Spleen (tissue), 7 donors: ENCODE results near the gene TMTC2.

ENCODE experiments used
- POLR2A ChIP-seq, 3 donors: fragments of 450-650 bp; IDR thresholded peaks; one replicate each; pipeline ENCODE4 v1.5.1; 2017; ENCODE audit warnings: antibody characterized with exemption in 3 of 3, mild to moderate bottlenecking in 1 of 3
- TF ChIP-seq, protein P1 (sequence below), 11 experiments: fragments of 200-600 bp in 7 of 11; fragments of 450-650 bp in 4 of 11; sonication (generic) in 4 of 11; IDR thresholded peaks in 8 of 11; conservative IDR thresholded peaks in 3 of 11; 1 replicate in 7 of 11; 2 replicates in 4 of 11; pipeline versions ENCODE4 v1.4.0 to v1.8.0; 2016 to 2021; ENCODE audit warnings: antibody characterized with exemption in 11 of 11, inconsistent platforms in 4 of 11, mild to moderate bottlenecking in 1 of 11
- donor health status: DM: no; HTN: no; CAD: no; lungs with moderate emphysema.
- donor health status: DM: no; HTN: no; CAD: no.
- donor health status: DM: no; HTN: no; CAD: no.

DNA sequence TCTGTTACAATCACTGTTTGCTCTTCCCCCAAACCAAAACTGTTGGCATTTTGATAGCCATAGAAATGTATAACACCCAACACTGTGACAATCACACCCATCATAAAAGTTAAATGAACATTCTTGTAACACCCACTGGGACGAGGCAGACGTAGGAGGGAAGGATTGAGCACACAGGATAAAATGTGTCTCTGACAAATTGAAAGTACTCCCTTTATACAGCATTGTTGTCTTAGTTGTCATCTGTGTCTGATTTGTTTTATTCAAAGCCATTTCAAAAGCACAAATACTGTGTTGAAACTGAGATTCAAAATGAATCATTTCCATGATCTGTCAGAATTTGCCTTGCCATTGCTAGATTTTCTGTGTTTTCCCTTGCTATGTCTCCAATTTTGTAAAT is 436.3 kb downstream of the TMTC2 start:
- TF ChIP-seq, protein P1, sequence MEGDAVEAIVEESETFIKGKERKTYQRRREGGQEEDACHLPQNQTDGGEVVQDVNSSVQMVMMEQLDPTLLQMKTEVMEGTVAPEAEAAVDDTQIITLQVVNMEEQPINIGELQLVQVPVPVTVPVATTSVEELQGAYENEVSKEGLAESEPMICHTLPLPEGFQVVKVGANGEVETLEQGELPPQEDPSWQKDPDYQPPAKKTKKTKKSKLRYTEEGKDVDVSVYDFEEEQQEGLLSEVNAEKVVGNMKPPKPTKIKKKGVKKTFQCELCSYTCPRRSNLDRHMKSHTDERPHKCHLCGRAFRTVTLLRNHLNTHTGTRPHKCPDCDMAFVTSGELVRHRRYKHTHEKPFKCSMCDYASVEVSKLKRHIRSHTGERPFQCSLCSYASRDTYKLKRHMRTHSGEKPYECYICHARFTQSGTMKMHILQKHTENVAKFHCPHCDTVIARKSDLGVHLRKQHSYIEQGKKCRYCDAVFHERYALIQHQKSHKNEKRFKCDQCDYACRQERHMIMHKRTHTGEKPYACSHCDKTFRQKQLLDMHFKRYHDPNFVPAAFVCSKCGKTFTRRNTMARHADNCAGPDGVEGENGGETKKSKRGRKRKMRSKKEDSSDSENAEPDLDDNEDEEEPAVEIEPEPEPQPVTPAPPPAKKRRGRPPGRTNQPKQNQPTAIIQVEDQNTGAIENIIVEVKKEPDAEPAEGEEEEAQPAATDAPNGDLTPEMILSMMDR (IDR thresholded peaks at IDR 0.05 in 8 of 11, conservative IDR thresholded peaks at IDR 0.05 in 3 of 11), result no peak
- no peak for TF ChIP-seq POLR2A (IDR thresholded peaks at IDR 0.05)
